Measurements from ENCODE around the gene PTPRN2. TPM values are rescaled to one million over a fixed set of nuclear protein-coding genes. Genes with fewer than 3 reads are reported as not detected.

The PTPRN2 gene
- total and polyA plus RNA-seq, 2 of the 13 experiments (the other 11 are each of a cell fraction or from before 2014, with no cell fraction given): 2.5 to 24.2 TPM

DNA sequence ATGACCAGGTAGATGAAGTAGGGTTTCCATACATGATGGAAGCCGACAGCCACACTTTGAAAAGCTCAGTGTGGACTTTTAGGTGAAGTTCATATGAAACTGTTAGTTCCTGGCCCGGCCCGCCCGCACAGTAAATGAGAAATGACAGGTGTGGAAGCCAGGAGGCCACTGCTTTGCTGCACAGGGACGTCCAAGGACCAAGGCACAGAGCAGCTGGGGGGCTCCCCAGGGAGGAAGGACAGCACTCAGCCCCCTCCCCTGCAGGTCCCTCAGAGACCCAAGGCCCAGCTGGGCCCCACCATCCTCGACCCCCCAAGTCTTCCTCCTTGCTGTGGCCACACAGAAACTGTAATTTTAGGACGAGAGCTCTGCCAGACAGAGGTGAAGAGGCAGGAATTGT lies 219.2 kb downstream of the PTPRN2 start (continued):
- TF ChIP-seq HNF1A (IDR thresholded peaks at IDR 0.05; ENCODE audit: low read depth): no peak
- TF ChIP-seq HNF1A (CRISPR knock-in tag; IDR thresholded peaks at IDR 0.05; ENCODE audit: borderline replicate concordance): no peak
- TF ChIP-seq, protein P1, sequence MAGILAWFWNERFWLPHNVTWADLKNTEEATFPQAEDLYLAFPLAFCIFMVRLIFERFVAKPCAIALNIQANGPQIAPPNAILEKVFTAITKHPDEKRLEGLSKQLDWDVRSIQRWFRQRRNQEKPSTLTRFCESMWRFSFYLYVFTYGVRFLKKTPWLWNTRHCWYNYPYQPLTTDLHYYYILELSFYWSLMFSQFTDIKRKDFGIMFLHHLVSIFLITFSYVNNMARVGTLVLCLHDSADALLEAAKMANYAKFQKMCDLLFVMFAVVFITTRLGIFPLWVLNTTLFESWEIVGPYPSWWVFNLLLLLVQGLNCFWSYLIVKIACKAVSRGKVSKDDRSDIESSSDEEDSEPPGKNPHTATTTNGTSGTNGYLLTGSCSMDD (CRISPR knock-in tag; IDR thresholded peaks at IDR 0.05): no peak
- no peak for TF ChIP-seq RBM22 (optimal IDR thresholded peaks at IDR 0.05; ENCODE audit: low read length)
- no peak for TF ChIP-seq ZNF12 (CRISPR knock-in tag; IDR thresholded peaks at IDR 0.05)

DNA sequence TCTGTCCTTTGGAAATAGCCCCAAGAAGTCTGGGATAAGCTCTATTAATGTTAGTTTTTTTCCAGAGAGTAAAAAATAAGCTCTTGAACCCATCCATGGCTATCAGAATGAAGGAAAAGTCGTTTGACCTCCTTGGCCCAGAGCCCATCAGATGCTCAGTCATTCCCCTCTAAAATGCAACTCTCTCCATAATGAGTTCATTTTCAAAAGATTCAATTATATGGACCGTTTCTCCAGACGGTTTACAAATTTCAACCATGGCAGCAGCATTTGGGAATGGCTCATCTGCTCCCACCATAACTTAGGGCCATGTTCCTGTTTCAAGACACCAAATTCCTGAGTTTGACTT lies 220.0 kb downstream of the PTPRN2 start:
- H3K4me3 ChIP-seq (replicated peaks in 1 of 3; ENCODE audit: insufficient read depth in 1 of 3, low read depth in 2 of 3, low read length in 3 of 3): no peak overlapping the region
- WGBS (ENCODE audit: low lambda C conversion rate): 46% methylated on average over 3 of the region's 3 CpGs
- H3K9me3 ChIP-seq (ENCODE audit: low read length): no peaks in the 10 kb centered on the region
- H3K27ac ChIP-seq (ENCODE audit: extremely low read length, insufficient read depth, low read length): no peak overlapping the region
- ChIA-PET POLR2A (no interaction called here), CTCF (ENCODE audit: low intra/inter-chr PET ratio, low total read pairs) (no interaction called here)
- no TSS peak for BruUV-seq (replicated peaks)
- no peak for TF ChIP-seq PBX2 (CRISPR knock-in tag; IDR thresholded peaks at IDR 0.05)
- no peak for TF ChIP-seq ZNF792 (CRISPR knock-in tag; IDR thresholded peaks at IDR 0.05)
- TF ChIP-seq ZNF282 (IDR thresholded peaks at IDR 0.05; ENCODE audit: partially characterized antibody): no peak
- no peak for TF ChIP-seq NFYC (CRISPR knock-in tag; IDR thresholded peaks at IDR 0.05)
- DNase-seq (ENCODE audit: low spot score): no peak
- in situ Hi-C loops (cut with HindIII; ENCODE audit: extremely low pct_ligation_motif_present, low pct_unique_long_range_greater_than_20kb): loop anchor here (25.0 kb wide), 1 partner anchor 305 kb away; no protein-coding TSS in a partner anchor
- no peak overlapping the region for H3K4me2 ChIP-seq (ENCODE audit: low read depth, low read length)
- intact Hi-C loops (cut with micrococcal nuclease; ENCODE audit: unreplicated experiment): no loop called here
- H3K79me2 ChIP-seq (ENCODE audit: insufficient read depth, low read length): no peaks in the 10 kb centered on the region
- no peak for FAIRE-seq
- ATAC-seq: no peak
- H3K9ac ChIP-seq (ENCODE audit: insufficient read depth, low read depth, low read length): no peak overlapping the region
- no peak overlapping the region for H2AFZ ChIP-seq (ENCODE audit: low read length)
- peaks cover 78% of the 10 kb centered on the region for H4K20me1 ChIP-seq (ENCODE audit: insufficient read depth, low read length)
- H3K36me3 ChIP-seq (replicated peaks in 1 of 2; ENCODE audit: control insufficient read depth in 1 of 2, insufficient read depth in 2 of 2, low read length in 2 of 2): peaks cover 0 to 3% of the 10 kb centered on the region in 2 experiments; a peak in 1 of 5 replicates
- H3K4me1 ChIP-seq (ENCODE audit: insufficient read depth, low read length): no peaks in the 10 kb centered on the region
- H3K27me3 ChIP-seq (ENCODE audit: control insufficient read depth in 1 of 2, insufficient read depth in 2 of 2, low read length in 2 of 2): 0 out of 5 replicates have a peak, but pooled peaks cover 0 to 1% of the 10 kb centered on the region in 2 experiments
